Measurements from ENCODE around the gene ZNF385C. TPM values are rescaled to one million over a fixed set of nuclear protein-coding genes. Genes with fewer than 3 reads are reported as not detected.

Gene ZNF385C
- total RNA-seq, 1 experiment from 2014 or later, result 1.7 TPM

DNA sequence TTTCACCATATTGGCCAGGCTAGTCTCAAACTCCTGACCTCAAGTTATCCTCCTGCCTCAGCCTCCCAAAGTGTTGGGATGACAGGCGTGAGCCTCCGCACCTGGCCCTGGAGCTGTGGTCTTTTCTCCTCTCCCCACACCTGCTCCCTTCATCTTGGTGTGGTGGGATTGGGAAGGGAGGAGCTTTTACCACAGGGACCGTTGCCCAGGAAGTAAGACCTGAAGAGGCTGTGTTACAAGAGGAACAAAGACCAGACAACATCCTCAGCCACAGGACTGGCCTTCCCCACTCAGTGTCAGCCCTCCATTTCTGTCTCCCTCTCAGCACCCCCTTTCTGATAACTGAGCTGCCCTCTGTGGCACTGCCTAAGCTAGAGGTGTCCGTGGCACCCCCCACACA, 38.5 kb downstream of the ZNF385C start:
- CTCF ChIA-PET, result no interaction called here
- H3K9me2 ChIP-seq (ENCODE audit: insufficient read depth), result no peaks in the 10 kb centered on the region

DNA sequence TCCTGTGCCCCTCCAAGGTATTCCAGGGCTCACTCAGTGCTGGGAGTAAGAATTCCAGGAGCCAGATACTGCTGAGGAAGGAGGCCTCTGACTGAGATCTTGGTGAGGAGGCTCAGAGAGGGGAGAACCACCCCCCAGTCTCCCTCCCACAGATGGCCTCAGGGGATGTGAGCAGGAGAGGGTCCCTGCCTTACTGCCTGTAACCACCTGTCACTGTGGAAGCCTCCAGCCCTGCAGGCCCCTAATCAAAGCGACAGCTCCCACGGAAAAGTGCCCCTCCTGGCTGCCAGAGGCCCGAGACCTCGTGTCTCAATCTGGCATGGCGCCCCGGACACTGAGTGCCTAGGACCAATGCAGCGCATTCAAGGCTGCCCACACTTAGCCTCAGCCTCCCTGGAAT, 40.2 kb downstream of the ZNF385C start:
- Histone ChIP-seq H3K27me3 (ENCODE audit: insufficient read depth, low read depth) (peaks cover 20% of the 10 kb centered on the region; the same call in 1 of the 2 replicates), H3K27ac (no peak overlapping the region), H4K20me1 (ENCODE audit: insufficient read depth) (no peaks in the 10 kb centered on the region), H3K36me3 (ENCODE audit: low read depth) (no peaks in the 10 kb centered on the region), H3K9me2 (ENCODE audit: insufficient read depth) (no peaks in the 10 kb centered on the region), H3K4me1 (replicated peaks; ENCODE audit: insufficient read depth) (no peaks in the 10 kb centered on the region), H3K4me2 (no peak overlapping the region), H3K4me3 (no peak overlapping the region), H2AFZ (no peak overlapping the region), H3K9me3 (ENCODE audit: insufficient read depth, low read depth) (no peaks in the 10 kb centered on the region), H3F3A (ENCODE audit: insufficient read depth, low read depth) (no peaks in the 10 kb centered on the region), H3K79me2 (ENCODE audit: low read depth) (no peaks in the 10 kb centered on the region)
- intact Hi-C loops (cut with micrococcal nuclease; ENCODE audit: unreplicated experiment), result no loop called here
- no peak for TF ChIP-seq EZH2 (IDR thresholded peaks at IDR 0.05; ENCODE audit: low read depth)
- TF ChIP-seq, protein P1, sequence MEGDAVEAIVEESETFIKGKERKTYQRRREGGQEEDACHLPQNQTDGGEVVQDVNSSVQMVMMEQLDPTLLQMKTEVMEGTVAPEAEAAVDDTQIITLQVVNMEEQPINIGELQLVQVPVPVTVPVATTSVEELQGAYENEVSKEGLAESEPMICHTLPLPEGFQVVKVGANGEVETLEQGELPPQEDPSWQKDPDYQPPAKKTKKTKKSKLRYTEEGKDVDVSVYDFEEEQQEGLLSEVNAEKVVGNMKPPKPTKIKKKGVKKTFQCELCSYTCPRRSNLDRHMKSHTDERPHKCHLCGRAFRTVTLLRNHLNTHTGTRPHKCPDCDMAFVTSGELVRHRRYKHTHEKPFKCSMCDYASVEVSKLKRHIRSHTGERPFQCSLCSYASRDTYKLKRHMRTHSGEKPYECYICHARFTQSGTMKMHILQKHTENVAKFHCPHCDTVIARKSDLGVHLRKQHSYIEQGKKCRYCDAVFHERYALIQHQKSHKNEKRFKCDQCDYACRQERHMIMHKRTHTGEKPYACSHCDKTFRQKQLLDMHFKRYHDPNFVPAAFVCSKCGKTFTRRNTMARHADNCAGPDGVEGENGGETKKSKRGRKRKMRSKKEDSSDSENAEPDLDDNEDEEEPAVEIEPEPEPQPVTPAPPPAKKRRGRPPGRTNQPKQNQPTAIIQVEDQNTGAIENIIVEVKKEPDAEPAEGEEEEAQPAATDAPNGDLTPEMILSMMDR (conservative IDR thresholded peaks at IDR 0.05), result no peak
- no TSS peak for BruUV-seq (replicated peaks)
- no peak for DNase-seq
- ChIA-PET CTCF (no interaction called here), POLR2A (ENCODE audit: unreplicated experiment) (no interaction called here)

More for the DNA sequence above, 38.5 kb downstream of the ZNF385C start:
- H3K9me3 ChIP-seq (ENCODE audit: insufficient read depth, low read depth), result no peaks in the 10 kb centered on the region
- no peaks in the 10 kb centered on the region for H4K20me1 ChIP-seq (ENCODE audit: insufficient read depth)
- POLR2A ChIA-PET (ENCODE audit: unreplicated experiment), result no interaction called here
- H3K27ac ChIP-seq, result no peak overlapping the region
- H3F3A ChIP-seq (ENCODE audit: insufficient read depth, low read depth), result no peaks in the 10 kb centered on the region
- intact Hi-C loops (cut with micrococcal nuclease; ENCODE audit: unreplicated experiment), result no loop called here
- H3K4me2 ChIP-seq, result no peak overlapping the region
- BruUV-seq (replicated peaks), result no TSS peak
- H3K36me3 ChIP-seq (ENCODE audit: low read depth), result no peaks in the 10 kb centered on the region
- DNase-seq, result no peak
- H3K4me1 ChIP-seq (replicated peaks; ENCODE audit: insufficient read depth), result no peaks in the 10 kb centered on the region
- TF ChIP-seq EZH2 (IDR thresholded peaks at IDR 0.05; ENCODE audit: low read depth), result no peak
- TF ChIP-seq, protein P1 (conservative IDR thresholded peaks at IDR 0.05), result no peak
- H3K4me3 ChIP-seq, result no peak overlapping the region
- H2AFZ ChIP-seq, result no peak overlapping the region
- H3K27me3 ChIP-seq (ENCODE audit: insufficient read depth, low read depth), result 0 out of 2 replicates have a peak, but pooled peaks cover 6% of the 10 kb centered on the region
- no peaks in the 10 kb centered on the region for H3K79me2 ChIP-seq (ENCODE audit: low read depth)

DNA sequence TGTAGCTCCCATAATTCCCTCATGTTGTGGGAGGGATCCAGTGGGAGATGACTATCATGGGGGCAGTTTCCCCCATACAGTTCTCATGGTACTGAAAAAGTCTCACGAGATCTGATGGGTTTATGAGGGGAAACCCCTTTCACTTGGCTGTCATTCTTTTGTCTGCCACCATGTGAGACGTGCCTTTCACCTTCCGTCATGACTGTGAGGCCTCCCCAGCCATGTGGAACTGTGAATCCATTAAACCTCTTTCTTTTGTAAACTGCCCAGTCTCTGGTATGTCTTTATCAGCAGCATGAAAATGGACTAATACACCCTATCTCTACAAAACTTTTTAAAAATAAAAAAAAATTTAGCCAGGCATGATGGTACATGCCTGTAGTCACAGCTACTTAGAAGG, 41.6 kb downstream of the ZNF385C start:
- Histone ChIP-seq H3F3A (ENCODE audit: insufficient read depth, low read depth) (no peaks in the 10 kb centered on the region), H3K27me3 (ENCODE audit: insufficient read depth, low read depth) (peaks cover 27% of the 10 kb centered on the region; the same call in 1 of the 2 replicates), H3K79me2 (ENCODE audit: low read depth) (no peaks in the 10 kb centered on the region), H3K9me3 (ENCODE audit: insufficient read depth, low read depth) (no peaks in the 10 kb centered on the region), H2AFZ (no peak overlapping the region), H3K4me1 (replicated peaks; ENCODE audit: insufficient read depth) (no peaks in the 10 kb centered on the region), H3K27ac (no peak overlapping the region), H3K4me2 (no peak overlapping the region), H3K4me3 (no peak overlapping the region), H4K20me1 (ENCODE audit: insufficient read depth) (no peaks in the 10 kb centered on the region), H3K9me2 (ENCODE audit: insufficient read depth) (no peaks in the 10 kb centered on the region), H3K36me3 (ENCODE audit: low read depth) (no peaks in the 10 kb centered on the region)
- TF ChIP-seq, protein P1 (conservative IDR thresholded peaks at IDR 0.05), result no peak
- no peak for TF ChIP-seq EZH2 (IDR thresholded peaks at IDR 0.05; ENCODE audit: low read depth)
- intact Hi-C loops (cut with micrococcal nuclease; ENCODE audit: unreplicated experiment), result no loop called here
- BruUV-seq (replicated peaks), result no TSS peak
- DNase-seq, result no peak
- CTCF ChIA-PET, result no interaction called here
- POLR2A ChIA-PET (ENCODE audit: unreplicated experiment), result no interaction called here

Measured in PC-9 (cell line).